GM04504 (cell line): Measurements from ENCODE around the gene ASCL2.
A peak's percentile ranks its signal among the peaks of the same experiment; 100 is the strongest.

ENCODE experiments used
- DNase-seq: peaks from one replicate; pipeline ENCODE4 v3.0.0-alpha.2; 2012; ENCODE audit warnings: low read depth

ASCL2 gene, protein sequence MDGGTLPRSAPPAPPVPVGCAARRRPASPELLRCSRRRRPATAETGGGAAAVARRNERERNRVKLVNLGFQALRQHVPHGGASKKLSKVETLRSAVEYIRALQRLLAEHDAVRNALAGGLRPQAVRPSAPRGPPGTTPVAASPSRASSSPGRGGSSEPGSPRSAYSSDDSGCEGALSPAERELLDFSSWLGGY

GRCh38 chr11:2270322-2271076 lies at the start of gene ASCL2:
Gene ASCL2, minus strand, starts transcription at chr11:2270588. Its CDS starts 256 bp downstream, at chr11:2270332.
- DNase-seq = no peak

DNA sequence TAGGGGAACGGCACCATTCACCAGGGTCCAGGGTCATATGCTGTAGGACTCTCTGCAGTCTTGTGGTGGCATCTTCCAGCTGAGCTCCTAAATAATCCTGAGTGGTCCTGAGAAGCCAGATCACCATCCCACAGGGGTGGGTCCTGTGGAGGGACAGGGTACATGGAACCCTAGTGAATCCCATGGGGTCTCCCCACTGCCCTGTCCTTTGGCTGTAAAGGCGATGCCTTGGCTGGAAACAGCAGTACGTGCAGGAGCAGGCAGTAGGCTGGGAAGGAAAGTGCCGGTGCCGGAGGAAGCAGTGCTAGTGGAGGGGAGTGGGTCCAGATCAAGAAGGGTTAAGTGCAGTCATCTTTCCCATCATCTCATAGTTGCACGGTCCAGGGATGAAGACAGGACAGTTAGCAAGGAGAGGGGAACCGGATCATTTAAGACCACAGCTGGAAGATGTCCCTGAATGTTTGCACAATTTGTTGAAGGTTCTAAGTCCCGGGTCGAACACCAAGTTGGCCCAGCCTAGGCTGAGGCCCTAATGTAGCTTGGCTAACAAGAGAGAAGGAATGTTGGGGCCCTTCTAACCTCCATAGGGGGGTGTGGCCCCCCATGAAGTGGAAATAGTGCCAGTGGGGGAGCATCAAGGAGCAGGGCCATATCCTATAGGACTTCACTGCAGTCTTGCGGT lies 49.5 kb upstream of the ASCL2 start:
- no peak for DNase-seq

GRCh38 chr11:2318707-2319106 lies 48.3 kb upstream of the ASCL2 start:
- no peak for DNase-seq

DNA sequence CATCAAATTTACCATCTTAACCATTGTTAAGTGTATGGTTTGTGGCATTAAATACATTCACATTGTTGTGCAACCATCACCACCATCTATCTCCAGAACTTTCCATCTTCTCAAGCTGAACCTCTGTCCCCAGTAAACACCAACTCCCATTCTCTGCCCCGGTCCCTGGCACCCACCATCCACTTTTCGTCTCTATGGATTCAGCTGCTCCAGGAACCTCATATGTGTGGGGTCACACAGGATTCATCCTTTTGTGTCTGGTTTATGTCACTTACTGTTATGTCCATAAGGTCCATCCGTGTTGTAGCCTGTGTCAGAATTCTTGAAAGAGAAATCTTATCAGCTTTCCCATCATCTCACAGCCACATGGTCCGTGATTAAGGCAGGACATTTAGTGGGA lies 47.7 kb upstream of the ASCL2 start:
- DNase-seq = no peak

DNA sequence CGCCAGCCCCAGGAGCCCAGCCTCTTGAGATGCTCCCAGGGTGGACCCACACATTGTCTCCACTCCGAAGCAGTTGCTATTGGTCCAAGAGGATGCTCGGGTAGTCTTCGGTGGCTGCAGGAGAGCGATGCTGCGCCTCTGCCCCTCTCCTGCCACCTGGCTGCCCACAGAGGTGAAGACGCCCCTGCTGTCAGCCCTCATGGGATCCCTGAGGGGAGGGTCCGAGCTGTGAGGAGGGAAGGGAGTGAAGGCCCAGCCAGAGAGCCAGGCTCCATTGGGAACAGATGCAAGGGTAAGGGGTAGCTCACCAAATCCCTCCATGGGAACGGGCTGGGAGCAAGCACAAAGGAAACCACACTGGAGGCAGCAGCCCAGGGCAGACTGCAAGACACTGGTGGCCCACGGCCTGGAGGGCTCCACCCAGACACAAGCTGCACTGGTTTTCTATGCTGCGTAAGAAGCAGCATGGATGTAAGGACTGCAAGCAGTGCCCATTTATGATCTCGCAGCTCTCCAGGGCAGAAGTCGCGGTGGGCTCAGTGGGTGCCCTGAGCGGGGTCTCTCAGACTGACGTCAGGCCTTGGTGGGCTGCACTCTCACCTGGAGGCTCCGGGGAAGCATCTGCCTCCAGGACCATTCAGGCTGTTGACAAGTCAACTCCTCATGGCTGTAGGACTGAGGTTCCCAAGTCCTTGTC lies 47.1 kb upstream of the ASCL2 start:
- DNase-seq = no peak

DNA sequence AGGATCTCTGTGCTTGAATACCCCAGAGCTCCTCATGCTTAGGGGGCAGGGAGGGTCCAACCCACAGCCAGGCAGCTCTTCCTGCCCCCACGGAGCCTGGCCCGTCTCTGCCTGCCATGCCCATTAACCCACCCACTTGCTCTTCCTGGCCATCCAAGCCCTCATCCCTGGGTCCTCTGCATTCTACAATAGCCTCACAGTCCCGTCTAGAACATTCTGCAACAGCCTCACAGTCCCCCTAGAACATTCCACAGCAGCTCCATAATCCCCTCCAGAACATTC lies 46.5 kb upstream of the ASCL2 start:
- DNase-seq = no peak

DNA sequence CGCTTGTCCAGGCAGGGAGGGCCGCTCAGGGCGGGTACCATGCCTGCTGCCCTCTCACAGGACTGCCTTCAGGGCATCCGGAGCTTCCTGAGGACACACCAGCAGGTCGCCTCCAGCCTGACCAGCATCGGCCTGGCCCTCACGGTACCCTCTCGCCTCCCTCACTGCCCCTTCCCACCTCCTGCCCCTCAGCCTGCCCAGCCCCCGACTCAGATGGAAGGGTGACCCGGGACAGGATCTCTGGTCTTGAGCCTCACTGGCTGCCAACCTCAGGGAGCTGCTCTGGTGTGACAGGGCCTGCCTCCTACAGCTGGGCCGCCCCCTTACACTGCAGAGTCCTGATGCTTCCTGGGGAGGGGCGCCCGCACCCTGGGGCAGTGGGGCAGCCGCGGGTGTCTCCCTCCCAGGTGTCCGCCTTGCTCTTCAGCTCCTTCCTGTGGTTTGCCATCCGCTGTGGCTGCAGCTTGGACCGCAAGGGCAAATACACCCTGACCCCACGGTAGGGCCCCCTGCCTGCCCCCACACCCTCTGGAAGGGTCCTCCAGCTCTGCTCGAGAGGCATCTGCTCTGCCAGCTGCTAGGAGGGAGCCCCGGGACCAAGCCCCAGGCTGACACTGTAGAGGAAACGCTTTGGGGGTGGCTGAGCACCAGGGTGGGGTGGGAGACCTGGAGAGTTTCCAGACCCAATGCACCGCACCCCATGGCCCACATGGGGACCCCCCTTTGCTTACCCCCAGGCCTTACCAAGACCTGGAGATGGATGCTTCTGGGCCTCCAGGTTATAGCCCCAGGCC lies 46.0 kb upstream of the ASCL2 start:
- no peak for DNase-seq

- no peak for DNase-seq
Observed at GRCh38 chr11:2315395-2316168, 45.2 kb upstream of the ASCL2 start.

- peak; percentile 59 for DNase-seq
Observed at GRCh38 chr11:2314525-2315394, 44.4 kb upstream of the ASCL2 start.

- no peak for DNase-seq
Observed at GRCh38 chr11:2314136-2314524, 43.7 kb upstream of the ASCL2 start.

DNA sequence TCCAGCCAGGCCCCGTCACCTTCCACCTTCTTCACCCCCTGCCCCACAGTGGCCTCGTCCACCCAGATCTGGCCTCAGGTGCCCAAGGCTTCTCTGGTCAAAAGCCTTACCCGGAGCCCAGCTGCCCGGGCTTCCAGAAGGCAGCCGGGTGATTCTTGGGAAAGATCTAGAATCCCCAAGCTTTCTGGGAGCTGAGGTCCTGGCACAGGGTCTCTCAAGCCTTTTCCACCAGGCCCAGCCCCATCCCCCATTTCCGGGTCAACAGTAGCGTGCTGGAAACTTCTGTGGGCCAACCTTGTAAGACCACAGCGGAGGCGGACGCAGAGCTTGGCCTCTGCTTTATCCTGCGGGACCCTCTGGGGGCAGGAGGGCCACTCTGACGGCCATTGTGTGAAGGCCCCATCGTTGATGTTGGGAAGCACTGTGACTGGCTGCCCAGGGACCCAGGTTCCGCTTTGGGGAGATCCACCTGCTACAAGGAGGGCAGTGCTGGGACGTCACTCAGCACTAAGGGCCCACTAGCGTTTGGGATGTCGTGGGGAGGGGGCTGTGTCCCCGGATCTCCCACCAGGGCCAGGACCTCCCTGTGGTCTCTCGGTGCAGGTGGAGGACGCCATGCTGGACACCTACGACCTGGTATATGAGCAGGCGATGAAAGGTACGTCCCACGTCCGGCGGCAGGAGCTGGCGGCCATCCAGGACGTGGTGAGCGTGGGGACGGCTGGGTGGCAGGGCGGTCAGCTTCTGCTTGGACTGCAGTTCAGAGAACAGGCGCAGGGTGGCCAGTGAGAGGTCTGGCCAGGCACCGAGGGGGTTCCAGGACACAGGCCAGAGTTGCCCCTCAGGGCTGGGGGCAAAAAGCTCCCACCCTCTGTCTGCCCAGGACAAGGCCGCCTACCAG lies 42.9 kb upstream of the ASCL2 start:
- no peak for DNase-seq

- peak; percentile 62 for DNase-seq
Observed at GRCh38 chr11:2312232-2313042, 42.0 kb upstream of the ASCL2 start.

GRCh38 chr11:2311353-2312133 lies 41.2 kb upstream of the ASCL2 start:
- DNase-seq = no peak

DNA sequence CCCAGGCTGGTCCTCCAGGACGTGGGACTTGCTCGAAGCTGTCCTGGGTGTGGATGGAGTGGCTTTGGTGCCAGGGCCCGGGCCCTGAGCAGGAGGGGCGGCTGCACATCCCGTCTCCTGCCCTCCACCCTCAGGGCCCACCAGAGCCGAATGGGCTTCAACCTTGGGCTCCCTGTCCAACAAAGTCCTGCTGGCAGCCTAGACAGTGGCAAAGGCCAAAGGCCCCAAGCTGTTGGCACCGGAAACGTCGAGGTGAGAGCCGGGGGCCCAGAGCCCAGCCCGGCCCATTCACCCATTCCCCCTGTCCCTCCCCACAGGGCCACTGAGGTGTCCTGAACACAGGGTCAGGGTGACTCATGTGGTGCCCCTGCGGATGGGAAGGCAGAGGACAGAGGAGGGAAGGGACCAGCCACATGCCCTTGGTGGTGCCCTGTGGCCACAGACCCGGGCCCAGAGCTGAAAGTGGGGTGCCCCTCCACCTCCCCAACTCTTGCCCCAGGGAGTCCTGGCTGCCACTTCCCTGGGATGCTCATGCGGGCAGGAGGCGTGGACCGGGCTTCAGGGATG lies 40.5 kb upstream of the ASCL2 start:
- DNase-seq = no peak

- DNase-seq = no peak
Observed at GRCh38 chr11:2310073-2310785, 39.8 kb upstream of the ASCL2 start.

GRCh38 chr11:2309251-2310072 lies 39.1 kb upstream of the ASCL2 start:
- no peak for DNase-seq
